ENCODE measurements around the gene SLC2A9.
"Not testable (repeated sequence)": the region's sequence is repeated elsewhere in the genome, so short reads cannot be mapped to it uniquely, and the experiment has no call there.

Gene SLC2A9

GRCh38 chr4:9835430-9835829 is 185.9 kb downstream of the SLC2A9 start:
- H3K9me3 Mint-ChIP-seq: no peaks in the 10 kb centered on the region
- H3K4me1 Mint-ChIP-seq (ENCODE audit: low read depth in 2 of 2): no peaks in the 10 kb centered on the region
- H3K27me3 Mint-ChIP-seq: peaks cover 16 to 26% of the 10 kb centered on the region in 2 donors
- no peaks in the 10 kb centered on the region for H3K36me3 Mint-ChIP-seq (ENCODE audit: insufficient read depth)
- DNase-seq: no peak
- H3K4me3 Mint-ChIP-seq: no peak overlapping the region
- no peak overlapping the region for H3K27ac Mint-ChIP-seq
- no peak for ATAC-seq (replicated peaks)

- Mint-ChIP-seq H3K4me3 (no peak overlapping the region), H3K27ac (no peak overlapping the region), H3K36me3 (ENCODE audit: insufficient read depth) (no peaks in the 10 kb centered on the region), H3K9me3 (no peaks in the 10 kb centered on the region), H3K27me3 (peaks cover 21 to 26% of the 10 kb centered on the region in 2 donors), H3K4me1 (ENCODE audit: low read depth in 2 of 2) (no peaks in the 10 kb centered on the region)
- no peak for ATAC-seq (replicated peaks)
- DNase-seq: no peak
Observed at GRCh38 chr4:9833421-9833820, 187.9 kb downstream of the SLC2A9 start.

GRCh38 chr4:9832640-9833039 is 188.7 kb downstream of the SLC2A9 start:
- no peak overlapping the region for H3K27ac Mint-ChIP-seq
- no peaks in the 10 kb centered on the region for H3K36me3 Mint-ChIP-seq (ENCODE audit: insufficient read depth)
- no peaks in the 10 kb centered on the region for H3K9me3 Mint-ChIP-seq
- H3K27me3 Mint-ChIP-seq: peaks cover 25 to 32% of the 10 kb centered on the region in 2 donors
- H3K4me1 Mint-ChIP-seq (ENCODE audit: low read depth in 2 of 2): no peaks in the 10 kb centered on the region
- DNase-seq (no peak), ATAC-seq (replicated peaks) (no peak)
- no peak overlapping the region for H3K4me3 Mint-ChIP-seq

GRCh38 chr4:9826551-9826950 is 194.7 kb downstream of the SLC2A9 start:
- no peak overlapping the region for H3K4me3 Mint-ChIP-seq
- H3K4me1 Mint-ChIP-seq (ENCODE audit: low read depth in 2 of 2): no peaks in the 10 kb centered on the region
- no peaks in the 10 kb centered on the region for H3K9me3 Mint-ChIP-seq
- DNase-seq (no peak), ATAC-seq (replicated peaks) (no peak)
- peaks cover 16 to 23% of the 10 kb centered on the region in 2 donors for H3K27me3 Mint-ChIP-seq
- no peaks in the 10 kb centered on the region for H3K36me3 Mint-ChIP-seq (ENCODE audit: insufficient read depth)
- H3K27ac Mint-ChIP-seq: no peak overlapping the region

GRCh38 chr4:9825049-9825448 is 196.2 kb downstream of the SLC2A9 start:
- Mint-ChIP-seq H3K27ac (no peak overlapping the region), H3K27me3 (peaks cover 16 to 23% of the 10 kb centered on the region in 2 donors), H3K4me1 (ENCODE audit: low read depth in 2 of 2) (no peaks in the 10 kb centered on the region), H3K4me3 (no peak overlapping the region), H3K9me3 (no peaks in the 10 kb centered on the region), H3K36me3 (ENCODE audit: insufficient read depth) (no peaks in the 10 kb centered on the region)
- ATAC-seq (replicated peaks) (no peak), DNase-seq (no peak)

- Mint-ChIP-seq H3K4me3 (no peak overlapping the region), H3K4me1 (ENCODE audit: low read depth in 2 of 2) (no peaks in the 10 kb centered on the region), H3K27me3 (peaks cover 4 to 25% of the 10 kb centered on the region in 2 donors), H3K27ac (no peak overlapping the region), H3K36me3 (ENCODE audit: insufficient read depth) (no peaks in the 10 kb centered on the region), H3K9me3 (no peaks in the 10 kb centered on the region)
- no peak for ATAC-seq (replicated peaks)
- DNase-seq: no peak
Observed at GRCh38 chr4:9820343-9820742, 201.0 kb downstream of the SLC2A9 start.

- Mint-ChIP-seq H3K36me3 (ENCODE audit: insufficient read depth) (no peaks in the 10 kb centered on the region), H3K4me3 (no peak overlapping the region), H3K27me3 (peaks cover 6 to 17% of the 10 kb centered on the region in 2 donors), H3K4me1 (ENCODE audit: low read depth in 2 of 2) (no peaks in the 10 kb centered on the region), H3K9me3 (no peaks in the 10 kb centered on the region), H3K27ac (no peak overlapping the region)
- ATAC-seq (replicated peaks): no peak
- no peak for DNase-seq
Observed at GRCh38 chr4:9816285-9816684, 205.0 kb downstream of the SLC2A9 start.

- Mint-ChIP-seq H3K27ac (no peak overlapping the region), H3K9me3 (no peaks in the 10 kb centered on the region), H3K4me3 (no peak overlapping the region), H3K36me3 (ENCODE audit: insufficient read depth) (no peaks in the 10 kb centered on the region), H3K4me1 (ENCODE audit: low read depth in 2 of 2) (no peaks in the 10 kb centered on the region), H3K27me3 (peaks cover 22 to 33% of the 10 kb centered on the region in 2 donors)
- ATAC-seq (replicated peaks) (no peak), DNase-seq (no peak)
Observed at GRCh38 chr4:9812501-9813340, 208.6 kb downstream of the SLC2A9 start.

GRCh38 chr4:9811806-9812205 is 209.5 kb downstream of the SLC2A9 start:
- Mint-ChIP-seq H3K4me3 (no peak overlapping the region), H3K27me3 (peaks cover 25 to 42% of the 10 kb centered on the region in 2 donors), H3K36me3 (ENCODE audit: insufficient read depth) (no peaks in the 10 kb centered on the region), H3K9me3 (no peaks in the 10 kb centered on the region), H3K4me1 (ENCODE audit: low read depth in 2 of 2) (no peaks in the 10 kb centered on the region), H3K27ac (no peak overlapping the region)
- DNase-seq (no peak), ATAC-seq (replicated peaks) (no peak)

- no peak overlapping the region for H3K4me3 Mint-ChIP-seq
- ATAC-seq (replicated peaks) (no peak), DNase-seq (no peak)
- no peaks in the 10 kb centered on the region for H3K9me3 Mint-ChIP-seq
- H3K27ac Mint-ChIP-seq: no peak overlapping the region
- H3K4me1 Mint-ChIP-seq (ENCODE audit: low read depth in 2 of 2): no peaks in the 10 kb centered on the region
- no peaks in the 10 kb centered on the region for H3K36me3 Mint-ChIP-seq (ENCODE audit: insufficient read depth)
- peaks cover 25 to 62% of the 10 kb centered on the region in 2 donors for H3K27me3 Mint-ChIP-seq
Observed at GRCh38 chr4:9808077-9808476, 213.2 kb downstream of the SLC2A9 start.

GRCh38 chr4:9804918-9805317 is 216.4 kb downstream of the SLC2A9 start:
- ATAC-seq (replicated peaks) (no peak), DNase-seq (no peak)
- Mint-ChIP-seq H3K27me3 (peaks cover 24 to 59% of the 10 kb centered on the region in 2 donors), H3K9me3 (no peaks in the 10 kb centered on the region), H3K27ac (no peak overlapping the region), H3K4me3 (no peak overlapping the region), H3K36me3 (ENCODE audit: insufficient read depth) (no peaks in the 10 kb centered on the region), H3K4me1 (ENCODE audit: low read depth in 2 of 2) (no peaks in the 10 kb centered on the region)

- Mint-ChIP-seq H3K36me3 (ENCODE audit: insufficient read depth) (no peaks in the 10 kb centered on the region), H3K27me3 (peaks cover 25 to 46% of the 10 kb centered on the region in 2 donors), H3K27ac (no peak overlapping the region), H3K4me1 (ENCODE audit: low read depth in 2 of 2) (no peaks in the 10 kb centered on the region), H3K9me3 (no peaks in the 10 kb centered on the region), H3K4me3 (no peak overlapping the region)
- no peak for ATAC-seq (replicated peaks)
- DNase-seq: no peak
Observed at GRCh38 chr4:9800848-9801247, 220.4 kb downstream of the SLC2A9 start.

GRCh38 chr4:9796641-9797040 is 224.7 kb downstream of the SLC2A9 start:
- H3K36me3 Mint-ChIP-seq (ENCODE audit: insufficient read depth): not testable (repeated sequence)

GRCh38 chr4:9792381-9792780 is 228.9 kb downstream of the SLC2A9 start:
- Mint-ChIP-seq H3K36me3 (ENCODE audit: insufficient read depth) (no peaks in the 10 kb centered on the region), H3K27ac (no peak overlapping the region), H3K4me1 (ENCODE audit: low read depth in 2 of 2) (no peaks in the 10 kb centered on the region), H3K27me3 (peaks cover 4 to 24% of the 10 kb centered on the region in 2 donors), H3K9me3 (no peaks in the 10 kb centered on the region), H3K4me3 (no peak overlapping the region)
- no peak for DNase-seq
- ATAC-seq (replicated peaks): no peak

More at GRCh38 chr4:9796641-9797040, 224.7 kb downstream of the SLC2A9 start:
- H3K27me3 Mint-ChIP-seq: peaks cover 12 to 14% of the 10 kb centered on the region in 2 donors
- H3K4me3 Mint-ChIP-seq; H3K27ac Mint-ChIP-seq; ATAC-seq (replicated peaks); H3K9me3 Mint-ChIP-seq; DNase-seq; H3K4me1 Mint-ChIP-seq (ENCODE audit: low read depth in 2 of 2): not testable (repeated sequence)
